HG03175 (cell line): ENCODE measurements around the gene ENOX1.

Experiments
- ATAC-seq: cut with Tn5 transposase; IDR thresholded peaks from one replicate; pipeline ENCODE4 v1.9.1; 2021; ENCODE audit warnings: mild to moderate bottlenecking, moderate library complexity; ENCODE audit not compliant: unreplicated experiment

Gene ENOX1

DNA sequence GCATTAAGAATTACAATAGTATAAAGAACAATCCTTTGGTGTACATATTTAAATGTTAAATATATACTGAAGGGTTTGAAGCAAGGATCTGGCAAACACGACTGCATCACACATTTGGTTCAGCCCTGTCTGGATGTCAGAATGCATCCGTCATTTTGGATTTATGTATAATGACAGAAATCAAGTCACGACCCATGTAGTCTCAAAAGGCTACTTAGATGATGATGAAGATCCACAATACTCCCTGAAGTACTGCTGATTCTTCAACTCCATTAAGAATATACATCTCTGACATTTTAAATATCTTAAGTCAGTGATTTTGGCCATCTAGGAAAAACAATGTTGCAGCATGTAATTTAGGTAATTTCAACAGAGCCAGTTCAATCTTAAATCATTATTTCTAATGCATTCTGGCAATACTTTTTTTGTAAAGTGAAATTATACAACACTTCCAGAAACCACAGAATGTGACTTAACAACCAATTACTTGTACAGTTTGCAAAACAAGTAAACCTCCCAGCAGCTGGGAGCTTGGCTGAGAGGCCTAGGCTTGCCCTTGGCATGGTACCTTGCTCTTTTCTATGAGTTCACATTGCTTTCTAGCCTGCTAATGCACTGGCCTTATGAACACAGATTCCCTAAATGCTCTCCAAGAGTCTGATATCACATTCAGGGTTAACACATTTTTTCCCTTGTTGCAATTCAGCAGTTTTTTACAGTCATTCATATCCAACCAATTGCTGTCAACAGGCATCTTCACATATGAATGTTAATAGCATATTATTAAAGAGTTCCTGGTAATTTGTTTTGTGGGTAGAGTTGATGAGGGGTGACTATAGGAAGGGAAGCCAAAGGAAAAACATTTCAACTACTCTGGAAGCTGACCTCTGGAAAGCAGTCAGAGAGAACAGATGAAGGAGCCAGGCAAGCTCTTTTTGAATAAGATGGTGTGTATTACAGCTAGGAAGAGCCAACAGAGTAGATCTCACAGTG is 175.2 kb downstream of the ENOX1 start:
- no peak for ATAC-seq

- no peak for ATAC-seq
Measured at GRCh38 chr13:43608400-43609137, 178.2 kb downstream of the ENOX1 start.

GRCh38 chr13:43597599-43597945 is 189.2 kb downstream of the ENOX1 start:
- ATAC-seq: no peak

GRCh38 chr13:43596924-43597598 is 189.7 kb downstream of the ENOX1 start:
- no peak for ATAC-seq

GRCh38 chr13:43596006-43596405 is 190.8 kb downstream of the ENOX1 start:
- no peak for ATAC-seq

DNA sequence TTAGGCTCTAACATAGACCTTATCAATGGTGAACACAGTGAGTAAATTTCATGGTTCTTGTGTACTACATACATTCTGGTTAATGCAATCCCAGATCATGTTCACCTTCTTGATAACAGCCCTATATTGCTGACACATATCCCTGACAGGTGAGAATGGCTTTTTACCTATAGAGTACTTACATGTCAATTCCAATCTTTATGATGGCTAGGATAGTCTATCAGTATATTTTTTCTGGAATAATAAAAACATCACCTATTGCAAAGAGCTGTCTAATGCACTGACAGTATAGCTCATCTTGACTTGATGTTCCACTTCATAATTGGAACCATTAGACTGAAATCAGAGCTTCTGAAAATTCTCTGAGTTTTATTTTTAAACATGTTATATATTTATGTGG is 199.4 kb downstream of the ENOX1 start:
- no peak for ATAC-seq

- no peak for ATAC-seq
Measured at GRCh38 chr13:43584751-43585150, 202.0 kb downstream of the ENOX1 start.

- no peak for ATAC-seq
Measured at GRCh38 chr13:43583321-43583720, 203.5 kb downstream of the ENOX1 start.

DNA sequence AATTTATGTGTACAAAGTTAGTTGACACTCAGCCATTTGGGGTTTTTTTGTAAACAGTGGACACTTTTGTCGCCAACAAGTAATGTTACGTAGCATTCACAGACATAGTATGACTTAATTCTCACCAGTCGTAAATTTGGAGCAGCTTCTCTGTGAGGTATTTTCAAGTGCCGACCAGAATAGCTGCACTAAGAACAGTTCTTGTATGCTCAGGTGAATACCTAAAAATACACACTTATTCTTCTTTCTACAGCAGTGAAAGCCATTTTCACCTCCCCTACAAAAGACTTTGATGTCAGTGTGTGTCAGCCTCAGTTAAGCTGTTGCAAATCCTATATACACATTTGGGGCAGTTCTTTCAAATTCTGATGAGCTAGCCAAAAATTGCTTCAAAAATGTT is 206.5 kb downstream of the ENOX1 start:
- ATAC-seq: no peak

DNA sequence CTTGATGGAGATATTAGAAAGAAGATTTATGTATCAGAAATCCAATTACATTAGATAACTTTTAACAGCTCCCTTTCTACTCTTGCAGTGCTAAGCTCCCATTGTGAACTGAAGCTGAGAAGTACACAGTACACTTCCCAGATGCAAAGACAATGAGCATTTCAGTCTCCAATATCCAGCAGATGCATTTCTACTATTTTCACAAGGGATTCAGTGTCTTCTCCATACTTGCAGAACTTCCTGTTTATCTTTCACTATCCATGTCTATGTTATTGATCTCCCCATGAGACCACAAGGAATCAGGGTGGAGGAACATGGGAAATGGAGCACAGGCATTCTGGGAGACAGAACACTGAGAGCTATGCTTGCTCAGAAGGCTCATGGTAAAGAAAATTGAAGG is 207.5 kb downstream of the ENOX1 start:
- ATAC-seq: no peak

GRCh38 chr13:43574605-43575004 is 212.2 kb downstream of the ENOX1 start:
- ATAC-seq: no peak

DNA sequence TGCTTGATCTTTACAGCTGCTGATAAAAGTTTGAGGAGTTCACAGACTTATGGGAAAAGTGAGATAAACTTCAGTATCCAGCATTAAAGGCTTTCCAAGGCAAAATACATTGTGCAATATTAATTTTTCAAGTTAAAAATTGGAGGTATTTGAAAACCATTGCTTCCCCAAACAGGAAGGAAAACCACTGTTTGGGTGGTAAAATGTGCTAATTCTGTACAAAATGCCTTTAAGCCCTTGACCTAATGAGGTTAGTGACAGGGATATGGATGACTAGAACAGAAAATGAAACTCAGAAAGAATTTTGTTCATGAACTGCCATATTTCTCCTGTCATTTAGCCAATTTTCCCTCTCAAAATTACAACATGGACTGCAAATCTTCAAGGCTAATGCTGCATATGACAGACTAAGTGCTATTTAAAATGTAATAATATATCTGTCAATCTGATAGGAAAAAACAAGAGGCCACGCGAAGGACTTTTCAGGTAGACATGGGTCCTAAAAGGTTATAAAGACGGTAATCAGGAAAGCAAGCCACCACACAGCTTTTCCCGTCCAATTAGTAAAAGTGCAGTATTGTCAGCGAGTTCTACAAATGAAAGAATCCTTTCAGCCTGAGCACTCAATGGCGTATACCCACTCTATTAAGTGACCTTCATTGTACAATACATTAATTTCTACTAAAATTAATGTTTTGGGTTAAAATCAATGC is 212.8 kb downstream of the ENOX1 start:
- no peak for ATAC-seq

DNA sequence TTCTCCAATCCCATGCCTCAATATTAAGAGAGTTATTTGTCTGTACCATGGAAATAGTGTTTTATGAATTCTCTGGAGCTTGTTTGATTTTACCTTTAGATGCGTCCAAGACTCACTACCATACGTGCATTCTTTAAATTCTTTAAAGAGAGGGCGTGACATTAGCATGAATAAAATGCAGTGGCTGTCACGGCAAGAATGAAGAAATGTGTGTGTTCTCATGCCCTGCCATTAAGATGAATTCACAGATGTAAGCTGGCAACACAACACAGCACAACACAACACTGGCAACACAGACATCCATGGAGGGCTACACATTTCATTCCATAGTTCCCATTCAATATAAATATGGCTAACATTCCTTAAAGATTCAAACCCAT is 213.4 kb downstream of the ENOX1 start:
- no peak for ATAC-seq

- ATAC-seq: no peak
Measured at GRCh38 chr13:43572656-43573360, 214.0 kb downstream of the ENOX1 start.

DNA sequence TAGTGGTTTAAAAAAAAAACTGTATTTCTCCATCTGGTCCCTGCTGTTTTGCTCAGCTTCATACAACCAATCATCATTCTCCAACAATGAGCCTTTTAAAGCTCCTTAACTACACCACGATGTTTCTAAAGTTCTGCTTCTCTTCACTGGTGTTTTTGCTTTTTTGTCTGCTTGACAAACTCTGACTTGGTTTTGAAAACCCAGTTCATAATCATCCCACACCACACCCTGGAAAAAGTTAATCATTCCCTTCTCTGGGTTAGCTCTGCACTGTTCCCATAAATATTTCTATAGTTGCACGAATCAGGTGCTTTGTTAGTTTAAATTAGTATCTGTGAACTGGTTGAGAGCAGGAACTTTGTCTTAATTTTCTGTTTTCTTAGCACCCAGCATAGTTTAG is 217.1 kb downstream of the ENOX1 start:
- no peak for ATAC-seq

- no peak for ATAC-seq
Measured at GRCh38 chr13:43567608-43568007, 219.2 kb downstream of the ENOX1 start.

DNA sequence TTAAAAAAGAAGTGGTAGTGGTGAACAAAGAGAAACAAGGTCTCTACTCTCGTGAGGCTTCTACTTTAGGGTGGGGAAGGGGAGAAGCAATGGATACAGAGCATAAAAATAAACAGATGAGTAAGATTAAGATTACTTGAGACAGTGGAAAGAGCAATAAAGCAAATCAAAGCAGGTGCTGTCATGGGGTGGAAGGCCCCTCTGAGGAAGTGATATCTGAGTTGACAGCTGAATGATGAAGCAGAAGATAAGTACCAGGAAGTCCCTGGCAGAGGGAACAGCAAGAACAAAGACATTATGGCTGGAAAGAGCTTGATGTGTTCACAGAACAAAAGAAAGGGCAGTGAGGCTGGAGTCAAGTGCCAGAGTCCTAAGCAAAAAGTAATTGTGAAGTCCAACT is 221.8 kb downstream of the ENOX1 start:
- no peak for ATAC-seq

GRCh38 chr13:43561081-43561480 is 225.7 kb downstream of the ENOX1 start:
- ATAC-seq: no peak

- ATAC-seq: no peak
Measured at GRCh38 chr13:43558939-43559338, 227.8 kb downstream of the ENOX1 start.

DNA sequence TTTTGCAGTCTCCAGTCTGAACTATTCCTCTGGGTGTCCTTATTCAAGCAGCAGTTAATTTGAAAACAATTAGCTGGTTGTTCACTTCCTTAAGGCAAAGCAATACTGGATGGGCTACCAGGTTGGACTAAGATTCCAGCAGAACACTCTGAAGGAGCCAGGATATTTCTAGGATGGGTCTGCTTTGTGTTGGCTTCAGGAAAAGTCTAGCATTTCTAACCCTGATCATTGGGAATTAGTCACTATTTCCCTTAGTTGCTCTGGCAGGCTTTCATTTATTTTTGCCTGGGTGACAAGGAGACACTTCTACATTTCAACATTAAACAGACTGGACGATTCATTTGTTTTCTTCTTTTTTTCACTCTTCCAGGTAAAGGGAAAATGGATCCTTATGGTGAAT is 228.4 kb downstream of the ENOX1 start:
- no peak for ATAC-seq
